Fibroblast of skin of left quadriceps (primary cell): ENCODE measurements around the gene SSH2.
"Not testable (repeated sequence)": the region's sequence is repeated elsewhere in the genome, so short reads cannot be mapped to it uniquely, and the experiment has no call there.

ENCODE experiments used
- DNase-seq, 2 experiments: peaks; one replicate each; pipeline ENCODE4 v3.0.0-alpha.2; 2013; ENCODE audit warnings: low read depth in 2 of 2

Gene SSH2

DNA sequence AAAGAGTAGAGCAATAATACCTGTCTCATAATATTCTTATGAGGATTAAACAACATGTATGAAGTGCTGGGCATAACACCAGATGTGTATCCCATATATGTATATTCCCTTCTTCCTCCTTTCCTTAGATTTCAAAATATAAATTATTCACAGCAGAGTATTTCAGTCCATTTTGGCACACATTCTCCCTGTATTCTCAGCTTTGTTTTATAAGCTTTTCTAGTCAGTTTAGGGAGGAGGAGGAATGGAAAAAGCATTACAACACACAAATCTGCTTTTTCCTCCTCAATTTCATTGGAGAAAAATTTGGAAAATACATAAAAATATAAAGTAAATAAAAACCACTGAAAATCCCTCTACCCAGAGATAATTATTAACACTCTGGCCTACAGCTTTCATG, 260.8 kb downstream of the SSH2 start:
- no peak for DNase-seq

DNA sequence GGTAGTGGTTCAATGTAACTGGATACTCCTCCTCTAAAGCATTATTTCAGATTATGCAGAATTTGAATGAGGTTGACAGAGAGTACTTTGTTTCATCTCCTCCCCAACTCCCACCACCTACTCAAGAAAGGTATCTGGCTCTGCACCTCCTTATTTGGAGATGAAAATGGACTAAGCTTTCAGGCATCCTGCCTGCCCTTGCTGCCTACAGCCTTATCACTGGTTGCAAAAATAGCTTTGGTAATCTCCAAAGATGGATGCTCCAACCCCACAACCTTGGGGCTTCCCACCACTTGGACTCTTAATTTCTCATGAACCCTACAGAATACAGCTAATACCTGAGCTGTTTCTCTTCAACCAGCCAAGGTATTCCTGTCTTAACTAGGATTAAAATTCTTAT, 262.1 kb downstream of the SSH2 start:
- DNase-seq = no peak

DNA sequence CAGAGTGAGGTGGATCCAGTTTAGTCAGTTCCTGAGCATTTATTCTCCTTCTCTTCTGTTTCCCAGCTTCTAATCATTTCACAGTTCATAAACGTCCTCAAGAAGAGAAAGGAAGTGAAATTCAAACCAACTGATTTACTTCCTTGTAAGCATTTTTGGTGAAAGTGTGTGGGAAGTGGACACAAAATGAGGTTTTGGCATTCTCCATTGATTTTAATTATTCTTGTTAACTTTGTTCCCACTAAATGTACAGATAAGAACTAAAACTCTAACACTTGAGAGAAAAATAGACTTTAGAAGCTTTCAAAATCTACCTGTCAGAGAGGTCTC, 264.6 kb downstream of the SSH2 start:
- peak in 1 of 2 experiments; percentile 44 for DNase-seq

DNA sequence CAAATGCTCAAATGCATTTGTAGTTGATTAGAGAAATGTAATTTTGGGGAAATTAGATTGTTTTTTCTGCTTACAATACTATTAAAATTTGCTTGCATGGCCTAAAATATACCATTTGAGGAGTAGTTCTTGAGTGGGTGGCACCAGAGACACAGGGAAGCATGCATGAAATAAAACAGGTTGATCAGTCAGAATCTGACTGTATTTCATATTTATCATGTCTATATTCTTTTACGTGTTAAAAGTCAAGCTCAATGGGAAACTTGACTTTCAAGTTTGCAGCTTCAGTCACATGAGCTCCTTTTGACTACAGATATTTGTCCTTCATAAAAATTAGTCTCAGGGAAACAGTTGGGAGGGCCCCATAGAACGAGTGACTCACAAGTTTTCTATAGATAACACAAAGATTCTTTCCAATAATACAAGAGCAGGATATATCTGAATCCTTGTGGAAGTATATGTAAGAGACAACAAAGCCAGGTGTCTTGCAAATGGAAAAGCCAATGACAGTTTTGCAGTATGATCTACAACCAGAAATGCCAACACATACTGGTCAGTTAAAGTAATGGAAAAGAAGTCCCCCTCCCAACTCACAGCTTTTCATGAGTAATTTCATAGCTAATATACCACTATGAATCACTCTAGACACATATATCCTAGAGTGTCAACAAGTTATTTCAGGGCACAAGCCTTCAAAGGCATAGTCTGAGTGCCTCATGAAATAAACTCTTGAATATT, 265.1 kb downstream of the SSH2 start:
- peak in 1 of 2 experiments; percentile 56 for DNase-seq

DNA sequence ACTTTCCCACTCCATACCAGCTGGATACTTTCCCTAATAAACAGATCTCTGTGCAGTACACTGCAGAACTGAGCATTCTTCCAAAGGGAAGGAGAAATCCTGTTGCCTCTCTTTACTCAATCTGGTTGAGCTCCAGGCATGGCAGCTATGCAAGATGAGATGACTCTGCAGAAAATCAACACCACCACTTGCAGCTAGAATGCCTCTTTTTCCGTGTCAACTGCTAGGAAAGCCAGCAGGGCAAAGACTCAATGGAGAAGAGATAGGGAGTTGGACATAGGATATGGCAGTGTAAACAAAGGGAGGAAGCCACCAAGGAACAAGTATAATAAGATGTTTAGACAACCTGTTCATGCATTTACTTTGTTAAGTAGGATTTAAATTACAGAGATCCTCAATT, 266.9 kb downstream of the SSH2 start:
- no peak for DNase-seq

DNA sequence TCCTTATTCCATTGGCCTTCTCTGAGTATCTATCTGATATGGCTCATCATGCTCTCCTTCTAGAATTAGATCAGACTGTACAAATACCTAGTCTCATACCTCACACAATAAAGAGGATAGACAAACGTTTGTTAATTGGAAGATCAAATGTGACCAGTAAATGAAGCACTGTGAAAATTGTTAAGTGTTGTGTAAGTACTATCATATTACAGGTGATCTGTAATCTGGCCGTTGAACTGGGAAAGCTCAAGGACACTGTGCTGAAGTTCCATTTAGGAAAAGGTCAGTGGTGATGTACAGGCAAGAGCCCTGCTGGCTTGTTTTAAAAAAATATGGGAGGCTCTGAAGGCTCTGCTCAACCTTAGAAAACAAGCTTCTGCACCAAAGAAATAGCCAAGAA, 268.8 kb downstream of the SSH2 start:
- DNase-seq = no peak

DNA sequence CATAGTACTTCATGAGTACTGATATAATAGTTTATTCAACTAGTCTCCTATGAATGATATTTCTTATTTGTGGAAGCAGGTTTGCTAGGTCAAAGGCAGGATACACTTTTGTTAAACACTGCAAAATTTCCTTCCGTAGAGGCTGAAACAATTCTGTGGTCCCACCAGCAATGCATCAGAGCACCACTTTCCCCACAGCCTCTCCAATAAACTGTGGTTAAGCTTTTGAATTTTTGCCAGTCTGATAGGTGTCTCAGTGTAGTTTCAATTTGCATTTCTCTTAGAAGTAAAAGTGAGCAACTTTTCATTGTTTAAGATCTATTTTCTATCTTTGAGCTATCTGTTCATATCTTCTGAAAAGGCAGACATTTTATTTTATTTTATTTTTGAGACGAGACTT, 270.9 kb downstream of the SSH2 start:
- no peak for DNase-seq

DNA sequence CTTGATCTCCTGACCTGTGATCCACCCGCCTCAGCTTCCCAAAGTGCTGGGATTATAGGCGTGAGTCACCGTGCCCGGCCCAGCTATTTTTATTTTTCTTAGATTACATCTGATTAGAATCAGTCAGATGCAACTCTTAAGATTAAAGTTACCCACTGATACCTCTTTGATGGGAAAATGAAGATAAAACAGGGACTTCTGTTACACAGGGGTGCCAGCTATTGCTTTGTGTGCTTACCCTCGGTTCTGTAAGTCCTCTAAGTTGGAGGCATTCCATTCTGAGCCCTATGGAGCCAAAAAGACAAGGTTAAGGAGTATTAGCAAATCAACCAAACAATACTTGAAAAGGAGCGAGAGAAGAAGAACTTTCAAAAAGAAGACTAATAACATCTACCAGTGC, 274.7 kb downstream of the SSH2 start:
- DNase-seq = no peak

DNA sequence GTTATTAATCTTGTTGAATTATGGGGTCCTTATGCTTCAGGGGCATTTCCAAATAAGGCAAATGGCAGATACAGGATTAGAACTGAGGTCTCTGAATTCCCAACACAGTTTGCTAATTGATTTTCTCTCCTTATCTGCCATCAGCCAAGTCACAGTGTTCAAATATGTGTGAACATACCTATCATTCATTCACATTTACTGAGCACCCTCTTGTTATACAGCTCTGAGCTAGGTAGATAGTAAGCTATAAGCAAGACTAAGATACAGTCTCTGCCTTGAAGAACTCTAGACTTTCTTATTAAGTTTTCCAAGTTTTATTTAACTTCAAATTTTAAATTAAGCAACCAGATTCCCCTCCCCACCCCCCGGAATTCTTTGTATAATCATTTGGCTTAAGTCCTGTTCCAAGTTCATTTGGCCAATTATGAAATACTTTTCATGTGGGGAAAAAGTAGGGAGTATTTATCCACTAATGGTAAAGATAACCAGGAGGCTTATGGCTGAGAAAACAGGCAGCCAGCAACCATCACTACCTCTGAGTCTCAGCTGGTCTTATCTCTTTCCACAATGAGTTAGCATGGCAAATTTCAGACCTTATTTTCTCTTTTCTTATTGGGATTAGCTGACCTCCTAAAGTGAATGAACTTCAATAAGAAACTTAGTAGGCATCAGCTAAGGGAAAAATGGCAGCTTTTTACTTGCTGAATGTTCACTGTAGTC, 275.9 kb downstream of the SSH2 start:
- DNase-seq = no peak

DNA sequence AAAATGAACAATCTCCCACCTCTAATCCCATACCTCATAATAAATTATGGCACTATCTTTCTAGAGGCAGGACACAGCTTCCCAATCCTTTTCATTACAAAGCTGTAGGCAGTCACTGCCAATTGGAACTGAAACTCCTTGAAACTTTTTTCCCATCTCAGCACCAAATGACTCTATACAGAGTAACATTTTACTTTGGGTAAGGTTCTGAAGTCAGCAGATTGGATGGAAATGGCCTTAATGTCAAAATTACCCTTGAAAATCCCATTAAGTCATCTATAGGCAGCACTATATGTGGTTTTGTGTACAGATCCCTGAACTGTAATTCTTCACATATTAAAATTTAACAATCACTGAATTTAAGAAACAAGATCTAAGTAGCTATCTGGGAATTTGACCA, 277.1 kb downstream of the SSH2 start:
- no peak for DNase-seq

DNA sequence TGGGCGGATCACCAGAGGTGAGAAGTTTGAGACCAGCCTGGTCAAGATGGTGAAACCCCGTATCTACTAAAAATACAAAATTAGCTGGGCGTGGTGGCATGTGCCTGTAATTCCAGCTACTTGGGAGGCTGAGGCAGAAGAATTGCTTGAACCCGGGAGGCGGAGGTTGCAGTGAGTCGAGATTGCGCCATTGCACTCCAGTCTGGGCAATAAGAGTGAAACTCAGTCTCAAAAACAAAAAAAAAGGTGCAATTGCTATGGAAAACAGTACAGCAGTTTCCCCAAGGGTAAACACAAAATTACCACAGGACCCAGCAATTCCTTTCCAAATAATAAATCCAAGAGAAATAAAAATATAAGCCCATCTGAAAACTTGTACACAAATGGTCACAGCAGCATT, 278.1 kb downstream of the SSH2 start:
- DNase-seq = not testable (repeated sequence)

DNA sequence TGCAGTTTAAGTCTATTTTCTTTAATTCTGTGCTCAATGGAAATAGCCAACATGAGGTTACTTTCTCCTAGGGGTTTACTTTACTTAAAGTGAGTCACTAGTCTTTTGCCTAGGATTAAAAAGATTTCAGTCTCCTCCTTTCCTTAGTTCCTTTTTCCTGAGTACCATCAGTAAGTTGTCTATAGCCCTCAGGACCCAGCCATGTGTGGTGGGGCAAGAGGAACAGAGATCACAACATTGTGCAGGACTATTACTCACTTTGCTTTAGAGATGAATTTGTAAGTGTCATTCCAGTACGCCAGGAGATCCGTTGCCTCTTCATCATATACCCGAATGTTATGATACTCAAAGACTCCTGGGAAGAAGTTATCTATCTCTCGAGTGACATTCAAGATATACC, 279.6 kb downstream of the SSH2 start:
- DNase-seq = no peak

DNA sequence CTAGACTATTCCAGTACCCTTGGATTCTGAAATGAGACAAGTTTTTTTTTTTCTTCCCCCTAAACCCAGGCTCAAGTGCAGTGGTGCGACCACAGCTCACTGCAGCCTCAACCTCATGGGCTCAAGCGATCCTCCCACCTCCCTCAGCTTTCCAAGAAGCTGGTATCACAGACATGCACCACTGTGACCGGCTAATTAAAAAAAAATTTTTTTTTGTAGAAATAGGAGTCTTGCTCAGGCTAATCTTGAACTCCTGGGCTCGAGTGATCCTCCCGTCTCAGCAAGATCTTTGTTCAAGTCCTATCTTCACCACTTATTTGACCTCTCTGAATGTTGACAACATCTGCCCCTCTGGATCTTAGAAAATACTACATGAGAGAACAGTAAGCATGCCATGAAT, 280.7 kb downstream of the SSH2 start:
- no peak for DNase-seq

DNA sequence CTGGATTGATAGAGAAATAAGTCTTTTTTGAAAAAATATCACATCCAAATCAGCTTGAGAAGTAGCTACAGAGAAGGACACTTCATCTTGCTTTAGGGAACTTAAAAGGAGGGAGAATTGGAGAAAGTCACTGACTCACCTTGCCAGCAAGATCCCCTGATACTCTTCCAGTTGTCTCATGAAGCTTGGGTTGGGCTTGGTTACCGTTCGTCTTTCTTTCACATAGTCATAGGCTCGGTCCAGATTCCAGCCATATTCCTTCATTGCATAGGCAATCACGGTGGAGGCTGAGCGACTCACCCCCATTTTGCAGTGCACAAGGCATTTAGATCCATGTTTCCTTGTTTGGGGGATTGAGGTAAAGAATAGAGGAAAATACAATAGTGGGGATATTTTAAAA, 282.0 kb downstream of the SSH2 start:
- DNase-seq = no peak

DNA sequence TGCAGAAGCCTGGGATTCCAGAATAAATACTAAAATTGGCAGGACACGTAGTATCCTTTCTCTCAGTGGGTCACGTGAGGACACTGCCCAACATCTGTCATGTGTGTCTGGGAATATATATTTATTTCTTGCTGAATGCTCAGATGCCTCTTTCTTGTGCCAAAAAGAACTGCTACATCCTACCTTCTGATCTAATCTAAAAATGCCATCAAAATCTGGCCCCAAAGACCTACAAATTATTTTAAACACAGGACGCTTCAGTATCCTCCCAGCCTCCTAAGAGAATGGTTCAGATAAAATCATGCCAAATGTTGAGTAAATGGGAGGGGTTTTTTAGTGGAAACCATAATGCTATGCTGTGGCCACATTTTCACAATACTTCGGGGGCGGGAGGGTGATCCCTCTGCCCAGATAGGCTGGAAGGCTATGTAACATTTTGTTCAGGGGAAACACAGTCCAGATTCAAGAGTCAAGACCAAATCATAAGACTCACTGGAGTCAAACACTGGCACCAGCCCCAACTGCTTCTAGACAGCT, 284.4 kb downstream of the SSH2 start:
- peak; percentile 50 to 54 for DNase-seq

DNA sequence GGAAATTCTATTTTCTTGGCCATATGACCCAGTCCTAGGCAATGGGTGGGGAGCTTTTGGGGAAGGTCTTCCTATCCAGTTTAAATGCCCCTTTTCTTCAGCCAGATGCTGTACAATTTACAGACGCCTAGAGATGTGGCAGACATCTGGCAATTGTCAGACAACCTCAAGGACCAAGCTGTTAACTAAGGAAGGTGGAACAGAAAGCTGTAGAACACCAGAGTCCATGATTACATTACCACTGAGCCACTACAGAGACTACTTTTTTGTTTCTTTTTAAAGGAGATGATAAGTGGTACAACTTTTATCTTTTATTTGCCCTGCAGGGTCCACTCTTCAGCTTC, 286.2 kb downstream of the SSH2 start:
- DNase-seq = no peak

DNA sequence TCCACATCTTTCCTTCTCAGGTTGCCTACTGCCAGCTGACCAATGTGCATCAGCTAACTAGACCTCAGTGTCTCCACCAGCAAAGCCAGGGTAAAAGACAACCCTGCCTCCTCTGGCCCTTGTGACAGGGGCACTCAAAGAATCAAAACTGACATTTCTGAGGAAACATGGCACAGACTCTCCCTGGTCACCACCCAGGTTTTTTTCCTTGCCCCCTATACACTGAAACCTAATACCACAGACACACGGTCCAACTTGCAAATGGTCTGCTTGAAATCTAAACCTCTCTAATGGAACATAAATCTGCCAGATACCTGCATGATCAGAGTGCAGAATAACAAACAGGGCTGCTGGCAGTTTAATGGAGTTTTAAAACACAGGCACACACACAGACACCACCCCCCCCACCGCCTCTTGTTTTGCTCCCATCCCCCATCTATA, 287.8 kb downstream of the SSH2 start:
- DNase-seq = no peak

DNA sequence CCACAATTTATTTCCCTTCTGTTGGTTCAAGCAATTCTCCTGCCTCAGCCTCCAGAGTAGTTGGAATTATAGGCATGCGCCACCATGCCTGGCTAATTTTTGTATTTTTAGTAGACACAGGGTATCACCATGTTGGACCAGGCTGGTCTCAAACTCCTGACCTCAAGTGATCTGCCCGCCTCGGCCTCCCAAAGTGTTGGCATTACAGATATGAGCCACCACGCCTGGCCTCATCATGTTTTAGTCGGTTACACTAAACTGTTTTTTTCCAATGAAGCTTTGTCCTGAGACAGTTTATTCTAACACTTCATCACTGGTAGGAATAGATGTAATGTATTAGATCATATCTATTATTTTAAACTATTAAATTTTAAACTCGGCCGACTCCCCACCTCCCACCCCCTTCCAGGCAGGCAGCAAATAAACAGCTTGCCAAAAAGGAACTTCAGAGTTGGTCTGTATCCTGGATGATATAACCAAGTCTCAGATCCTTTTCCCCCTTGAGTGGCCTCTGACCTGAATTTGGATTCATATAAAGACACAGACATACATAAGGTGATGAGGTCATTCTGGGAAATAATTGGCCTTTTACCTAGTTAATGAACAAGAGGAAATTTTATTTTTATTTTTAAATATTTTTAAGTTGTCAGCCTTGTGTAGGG, 288.9 kb downstream of the SSH2 start:
- DNase-seq = no peak

DNA sequence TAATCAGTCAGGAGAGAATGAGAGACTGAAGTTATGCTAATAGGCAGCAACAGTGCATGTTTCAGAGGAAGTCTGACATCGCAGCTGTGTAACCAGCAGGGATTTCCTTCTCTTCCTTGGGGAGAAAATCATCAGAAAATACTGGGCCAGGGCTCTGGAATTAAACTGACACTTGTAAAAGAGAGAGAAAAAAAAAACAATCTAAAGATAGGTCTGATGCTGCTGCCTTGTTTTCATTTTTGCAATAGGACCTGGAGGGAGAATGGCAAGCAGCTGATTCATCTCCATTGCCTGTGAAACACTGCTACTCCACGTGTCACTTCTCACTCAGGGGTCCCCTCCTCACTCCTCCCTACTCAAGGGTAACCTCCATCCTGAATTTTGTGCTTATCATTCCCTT, 289.6 kb downstream of the SSH2 start:
- DNase-seq = no peak

DNA sequence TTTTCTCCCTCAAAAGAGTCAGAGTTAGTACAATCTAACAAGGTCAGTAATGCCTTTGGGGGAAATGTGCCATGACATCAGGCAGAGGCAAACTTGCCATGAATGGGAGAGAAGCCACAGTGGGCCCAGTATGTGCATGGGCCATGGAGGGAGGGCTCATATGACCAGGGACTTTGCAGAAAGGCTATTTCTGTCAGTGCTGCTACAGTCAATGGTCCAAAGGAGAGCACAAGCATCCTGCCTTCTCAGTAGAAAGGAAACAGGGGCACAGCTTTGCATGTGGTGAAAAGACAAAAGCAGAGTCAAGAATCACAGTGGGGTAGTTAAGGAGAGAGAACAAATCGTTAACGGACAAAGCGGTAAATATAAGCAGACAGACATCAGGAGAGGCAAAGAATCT, 296.1 kb downstream of the SSH2 start:
- no peak for DNase-seq

DNA sequence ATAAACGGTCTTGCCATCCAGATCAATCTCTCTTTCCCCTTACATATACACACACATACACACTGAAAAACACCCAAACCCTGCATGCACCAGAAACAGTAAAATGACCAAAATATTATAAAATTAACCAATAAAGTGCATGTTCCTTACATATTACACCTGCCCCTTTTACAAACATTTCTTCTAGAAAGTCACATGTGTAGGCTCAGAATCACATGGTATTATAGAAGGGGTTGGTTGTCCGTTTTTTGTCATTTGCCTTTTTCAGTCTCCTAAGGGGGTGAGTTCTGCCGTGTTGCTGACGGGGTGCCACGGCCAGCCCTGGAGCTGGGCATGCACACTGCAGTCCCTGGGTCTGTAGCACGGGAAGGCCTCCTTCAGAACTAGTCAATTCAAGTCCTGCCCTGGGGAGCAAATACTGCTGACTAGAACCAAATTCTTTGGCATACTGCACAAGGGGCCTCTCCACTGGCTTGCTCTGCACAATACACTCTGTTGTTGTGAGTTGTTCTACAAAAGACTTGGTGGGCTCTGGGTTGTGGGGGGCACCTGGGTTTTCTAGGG, 299.3 kb downstream of the SSH2 start:
- DNase-seq = no peak

DNA sequence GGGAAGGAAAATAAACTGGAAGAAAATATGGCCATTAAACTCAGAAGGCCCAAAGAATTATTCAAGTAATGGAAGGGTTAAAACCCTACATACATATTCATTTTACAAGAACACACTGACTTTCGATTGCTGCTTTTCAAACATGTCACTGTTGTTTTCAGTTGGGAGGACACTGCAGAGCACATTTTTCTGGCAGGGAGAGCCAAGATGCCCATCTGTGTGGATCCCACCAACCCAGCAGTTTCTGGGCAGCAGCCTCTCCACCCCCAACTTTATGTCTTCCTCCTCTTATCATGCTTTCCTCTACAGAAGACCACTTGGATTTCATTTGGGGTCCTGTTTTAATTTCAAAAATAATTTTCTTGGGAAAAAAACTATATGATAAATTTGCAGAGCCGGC, 300.2 kb downstream of the SSH2 start:
- DNase-seq = no peak

DNA sequence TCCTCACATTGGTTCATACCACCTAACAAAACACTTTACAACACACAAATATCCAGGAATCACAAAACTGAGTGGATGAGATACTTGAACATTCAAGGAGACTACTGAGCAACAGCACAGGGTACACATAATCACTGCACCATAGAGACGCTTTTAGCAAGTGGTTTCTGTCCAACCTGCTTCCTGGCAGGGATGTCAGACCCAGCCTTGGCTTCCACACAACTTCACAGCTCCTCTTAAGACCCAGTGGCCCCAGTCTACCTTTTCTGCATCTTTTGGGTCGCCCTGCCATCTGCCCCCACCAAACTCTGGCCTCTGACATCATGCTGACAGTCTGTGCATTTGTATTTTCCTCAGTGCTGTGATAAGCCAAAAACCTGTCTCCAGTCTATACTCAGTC, 301.4 kb downstream of the SSH2 start:
- no peak for DNase-seq
